Caco-2 (cell line): ENCODE data around the gene PLEKHA6. TPM values are rescaled to one million over a fixed set of nuclear protein-coding genes. Genes with fewer than 3 reads are reported as not detected.

Source experiments
- BruUV-seq: library from RNA; stranded (reverse); fragments of 400-500 nt; replicated peaks from 2 replicates; lab custom pipeline; 2021; lab: Mats Ljungman, UMichigan
- CTCF ChIA-PET: fragments of 300-600 bp; sonication (Branson Sonifier 250); formaldehyde crosslinking; loops from one replicate; lab custom pipeline; 2022; ENCODE audit warnings: antibody characterized with exemption; lab: Charles Lee
- POLR2A ChIA-PET: fragments of 300-600 bp; sonication (Branson Sonifier 250); formaldehyde crosslinking; loops from one replicate; lab custom pipeline; 2022; ENCODE audit warnings: antibody characterized with exemption; lab: Charles Lee
- DNase-seq, 2 experiments: peaks; one replicate each; pipeline versions ENCODE4 v3.0.0 to v3.0.0-alpha.2; 2020 to 2022
- H3K27me3 ChIP-seq: replicated peaks from 2 replicates; pipeline ENCODE4 v1.6.0; 2011; ENCODE audit warnings: low read length; ENCODE audit not compliant: control insufficient read depth, insufficient read depth
- H3K36me3 ChIP-seq: 2 replicates; pipeline ENCODE4 v1.5.1; 2011; ENCODE audit warnings: low read length; ENCODE audit not compliant: control insufficient read depth, insufficient read depth
- H3K4me1 ChIP-seq: fragments of 250-450 bp; sonication (Bioruptor Pico); 2 replicates; pipeline ENCODE4 v1.5.1; 2020; ENCODE audit warnings: mild to moderate bottlenecking
- H3K4me3 ChIP-seq: 2 replicates; pipeline ENCODE4 v1.5.1; 2011; ENCODE audit warnings: low read depth, mild to moderate bottlenecking, control low read depth, low read length
- H3K9me3 ChIP-seq: fragments of 250-450 bp; sonication (Bioruptor Pico); 2 replicates; pipeline ENCODE4 v1.5.1; 2020; ENCODE audit warnings: mild to moderate bottlenecking, moderate library complexity
- H3K27ac Mint-ChIP-seq: one replicate; pipeline ENCODE4 v1.8.0; 2022; ENCODE audit warnings: mixed read lengths; ENCODE audit not compliant: unreplicated experiment
- H3K27me3 Mint-ChIP-seq: one replicate; pipeline ENCODE4 v1.8.0; 2022; ENCODE audit warnings: mixed read lengths; ENCODE audit not compliant: insufficient read depth, unreplicated experiment
- H3K36me3 Mint-ChIP-seq: one replicate; pipeline ENCODE4 v1.8.0; 2022; ENCODE audit warnings: mild to moderate bottlenecking, mixed read lengths; ENCODE audit not compliant: insufficient read depth, unreplicated experiment
- H3K4me1 Mint-ChIP-seq: one replicate; pipeline ENCODE4 v1.8.0; 2022; ENCODE audit warnings: low read depth, mixed read lengths; ENCODE audit not compliant: unreplicated experiment
- H3K4me3 Mint-ChIP-seq: one replicate; pipeline ENCODE4 v1.8.0; 2022; ENCODE audit warnings: mild to moderate bottlenecking, moderate library complexity, mixed read lengths; ENCODE audit not compliant: unreplicated experiment
- H3K9me3 Mint-ChIP-seq: one replicate; pipeline ENCODE4 v1.8.0; 2022; ENCODE audit warnings: mixed read lengths; ENCODE audit not compliant: unreplicated experiment
- intact Hi-C: fragments of 100-400 bp; cut with micrococcal nuclease; formaldehyde crosslinking; loops from one replicate; pipeline ENCODE4 v1.10.0; 2022; ENCODE audit not compliant: unreplicated experiment
- total RNA-seq: library from RNA; stranded (reverse); gene quantifications from 2 replicates; pipeline ENCODE4 v1.2.3, GENCODE V29; 2022
- TF ChIP-seq, protein P1 (sequence below), 2 experiments: fragments of 200-600 bp in 1 of 2; IDR thresholded peaks; 1 replicate in 1 of 2; 2 replicates in 1 of 2; pipeline versions ENCODE4 v1.5.1 to v1.8.0; 2011 to 2022; ENCODE audit warnings: antibody characterized with exemption in 1 of 2, control low read depth in 1 of 2, inconsistent platforms in 1 of 2, low read depth in 1 of 2, low read length in 1 of 2, mild to moderate bottlenecking in 1 of 2, moderate library complexity in 1 of 2; ENCODE audit not compliant: insufficient read depth in 1 of 2, severe bottlenecking in 1 of 2, unreplicated experiment in 1 of 2

PLEKHA6 gene
- total RNA-seq, 1 experiment from 2014 or later = 18.8 TPM

DNA sequence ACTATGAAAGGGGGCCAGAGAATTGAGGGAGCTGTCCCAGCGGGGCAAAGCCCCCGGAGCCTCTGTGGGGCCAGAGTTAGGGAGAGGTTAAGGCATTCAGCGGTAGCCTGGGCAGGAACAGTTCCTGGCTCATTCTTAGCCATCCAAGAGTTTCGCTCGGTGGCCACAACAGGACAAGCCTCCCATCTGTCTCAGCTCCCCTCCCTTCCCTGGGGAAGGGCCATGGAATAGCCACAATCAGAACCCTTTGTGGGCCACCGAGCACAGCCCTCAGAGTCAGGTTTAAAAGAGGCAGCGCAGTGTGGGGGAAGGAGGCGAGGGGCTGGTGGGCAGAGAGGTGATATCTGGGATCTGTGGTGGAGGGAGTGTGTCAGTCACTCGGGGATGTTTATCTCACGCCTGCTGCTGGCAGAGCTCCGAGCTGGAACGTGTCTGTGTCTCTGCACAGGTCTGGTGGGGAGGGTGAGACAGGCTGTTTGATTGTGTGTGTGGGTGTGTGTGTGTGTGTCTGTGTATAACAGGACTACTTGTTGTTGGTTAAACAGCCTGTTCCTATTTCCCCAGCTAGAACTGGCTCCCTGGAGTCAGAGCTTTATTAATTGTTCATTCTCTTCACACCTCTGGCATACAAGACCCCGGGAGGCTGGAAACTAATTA lies 96.3 kb downstream of the PLEKHA6 start:
- POLR2A ChIA-PET = no interaction called here
- H3K36me3 ChIP-seq = peaks cover 7% of the 10 kb centered on the region
- H3K36me3 Mint-ChIP-seq = peaks cover 26% of the 10 kb centered on the region
- no peaks in the 10 kb centered on the region for H3K27me3 Mint-ChIP-seq
- DNase-seq = no peak
- H3K9me3 Mint-ChIP-seq = no peaks in the 10 kb centered on the region
- CTCF ChIA-PET = interaction anchor here (1.2 kb wide), 1 partner anchor 50 kb away, joined by 4 read pairs; the partner anchor contains the start of gene GOLT1A
- no peaks in the 10 kb centered on the region for H3K27me3 ChIP-seq
- no peak overlapping the region for H3K4me3 ChIP-seq
- no peaks in the 10 kb centered on the region for H3K9me3 ChIP-seq
- no TSS peak for BruUV-seq
- intact Hi-C loops = no loop called here
- peaks cover 14% of the 10 kb centered on the region for H3K4me1 Mint-ChIP-seq
- H3K4me1 ChIP-seq = peaks cover 20% of the 10 kb centered on the region
- no peak overlapping the region for H3K4me3 Mint-ChIP-seq
- TF ChIP-seq, protein P1, sequence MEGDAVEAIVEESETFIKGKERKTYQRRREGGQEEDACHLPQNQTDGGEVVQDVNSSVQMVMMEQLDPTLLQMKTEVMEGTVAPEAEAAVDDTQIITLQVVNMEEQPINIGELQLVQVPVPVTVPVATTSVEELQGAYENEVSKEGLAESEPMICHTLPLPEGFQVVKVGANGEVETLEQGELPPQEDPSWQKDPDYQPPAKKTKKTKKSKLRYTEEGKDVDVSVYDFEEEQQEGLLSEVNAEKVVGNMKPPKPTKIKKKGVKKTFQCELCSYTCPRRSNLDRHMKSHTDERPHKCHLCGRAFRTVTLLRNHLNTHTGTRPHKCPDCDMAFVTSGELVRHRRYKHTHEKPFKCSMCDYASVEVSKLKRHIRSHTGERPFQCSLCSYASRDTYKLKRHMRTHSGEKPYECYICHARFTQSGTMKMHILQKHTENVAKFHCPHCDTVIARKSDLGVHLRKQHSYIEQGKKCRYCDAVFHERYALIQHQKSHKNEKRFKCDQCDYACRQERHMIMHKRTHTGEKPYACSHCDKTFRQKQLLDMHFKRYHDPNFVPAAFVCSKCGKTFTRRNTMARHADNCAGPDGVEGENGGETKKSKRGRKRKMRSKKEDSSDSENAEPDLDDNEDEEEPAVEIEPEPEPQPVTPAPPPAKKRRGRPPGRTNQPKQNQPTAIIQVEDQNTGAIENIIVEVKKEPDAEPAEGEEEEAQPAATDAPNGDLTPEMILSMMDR (IDR thresholded peaks at IDR 0.05; ENCODE audit: insufficient read depth in 1 of 2, low read depth in 1 of 2, low read length in 1 of 2, severe bottlenecking in 1 of 2, unreplicated experiment in 1 of 2) = no peak
- H3K27ac Mint-ChIP-seq = no peak overlapping the region

DNA sequence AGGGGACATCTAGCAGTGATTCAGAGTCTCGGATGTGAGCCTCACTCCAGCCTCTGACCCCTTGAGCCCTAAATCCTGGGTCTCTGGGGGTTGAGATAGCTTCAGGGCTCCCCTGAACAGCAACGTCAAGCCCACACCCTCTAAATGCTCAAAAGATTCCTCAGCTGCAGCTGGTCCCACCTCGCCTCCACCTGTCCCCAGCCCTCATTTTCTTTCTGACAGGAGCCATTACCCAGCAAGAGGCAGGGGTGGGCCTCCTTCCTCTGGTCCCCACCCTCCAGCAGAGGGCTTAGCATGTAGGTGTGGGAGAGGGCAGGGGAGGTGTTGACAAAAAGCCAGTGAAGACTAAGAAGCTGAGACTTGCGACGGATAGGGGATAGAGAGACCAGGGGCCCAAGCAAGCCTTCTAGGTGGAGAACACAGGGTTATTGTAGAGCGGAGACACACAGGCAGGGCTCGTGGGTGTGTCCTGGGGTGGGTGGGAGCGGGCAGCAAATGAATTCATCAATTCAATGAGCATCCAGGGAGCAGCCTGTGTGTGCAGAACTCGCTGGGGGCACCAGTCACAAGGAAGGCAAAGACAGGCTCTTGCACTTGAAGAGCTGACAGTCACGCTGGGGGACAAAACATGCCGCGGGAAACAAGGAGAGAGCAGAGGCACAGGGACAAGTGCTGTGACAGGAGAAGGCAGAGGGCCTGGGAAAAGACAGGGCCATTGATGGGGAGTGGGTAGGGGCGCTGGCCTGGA lies 97.0 kb downstream of the PLEKHA6 start:
- Mint-ChIP-seq H3K27ac (peak overlapping the region; percentile 30), H3K27me3 (no peaks in the 10 kb centered on the region), H3K36me3 (peaks cover 26% of the 10 kb centered on the region), H3K9me3 (no peaks in the 10 kb centered on the region), H3K4me1 (peaks cover 14% of the 10 kb centered on the region), H3K4me3 (no peak overlapping the region)
- ChIA-PET POLR2A (no interaction called here), CTCF (interaction anchor here (1.2 kb wide), 1 partner anchor 49 kb away, joined by 4 read pairs; the partner anchor contains the start of gene GOLT1A)
- intact Hi-C loops = no loop called here
- TF ChIP-seq, protein P1 (IDR thresholded peaks at IDR 0.05; ENCODE audit: insufficient read depth in 1 of 2, low read depth in 1 of 2, low read length in 1 of 2, severe bottlenecking in 1 of 2, unreplicated experiment in 1 of 2) = no peak
- Histone ChIP-seq H3K9me3 (no peaks in the 10 kb centered on the region), H3K4me1 (peaks cover 20% of the 10 kb centered on the region), H3K4me3 (no peak overlapping the region), H3K27me3 (no peaks in the 10 kb centered on the region), H3K36me3 (peaks cover 7% of the 10 kb centered on the region)
- no TSS peak for BruUV-seq
- DNase-seq = no peak

GRCh38 chr1:204261746-204262505 lies 97.8 kb downstream of the PLEKHA6 start:
- peaks cover 9% of the 10 kb centered on the region for H3K4me1 Mint-ChIP-seq
- Histone ChIP-seq H3K9me3 (no peaks in the 10 kb centered on the region), H3K36me3 (peaks cover 4% of the 10 kb centered on the region), H3K27me3 (no peaks in the 10 kb centered on the region), H3K4me1 (peaks cover 15% of the 10 kb centered on the region), H3K4me3 (no peak overlapping the region)
- TF ChIP-seq, protein P1 (IDR thresholded peaks at IDR 0.05; ENCODE audit: insufficient read depth in 1 of 2, low read depth in 1 of 2, low read length in 1 of 2, severe bottlenecking in 1 of 2, unreplicated experiment in 1 of 2) = no peak
- intact Hi-C loops = no loop called here
- H3K27ac Mint-ChIP-seq = no peak overlapping the region
- BruUV-seq = no TSS peak
- DNase-seq = no peak
- H3K9me3 Mint-ChIP-seq = no peaks in the 10 kb centered on the region
- POLR2A ChIA-PET = no interaction called here
- H3K36me3 Mint-ChIP-seq = peaks cover 26% of the 10 kb centered on the region
- H3K4me3 Mint-ChIP-seq = no peak overlapping the region
- CTCF ChIA-PET = no interaction called here
- H3K27me3 Mint-ChIP-seq = no peaks in the 10 kb centered on the region
